GM12891 (cell line): Measurements from ENCODE around the gene SUZ12.
"Not testable (repeated sequence)": the region's sequence is repeated elsewhere in the genome, so short reads cannot be mapped to it uniquely, and the experiment has no call there.

Source experiments
- PAX5 ChIP-seq: IDR thresholded peaks from 2 replicates; pipeline ENCODE4 v1.6.1; 2011; ENCODE audit warnings: low read length, moderate library complexity, mild to moderate bottlenecking; ENCODE audit not compliant: insufficient read depth, severe bottlenecking
- POLR2A ChIP-seq: IDR thresholded peaks from 2 replicates; pipeline ENCODE4 v1.6.1; 2011; ENCODE audit warnings: low read depth, low read length, control low read depth
- POLR2AphosphoS5 ChIP-seq: IDR thresholded peaks from 2 replicates; pipeline ENCODE4 v1.6.1; 2011; ENCODE audit warnings: low read depth, low read length, control low read depth
- POU2F2 ChIP-seq: IDR thresholded peaks from 2 replicates; pipeline ENCODE4 v1.6.1; 2011; ENCODE audit warnings: low read depth, mild to moderate bottlenecking, control low read depth, low read length, moderate library complexity
- SPI1 ChIP-seq: IDR thresholded peaks from 2 replicates; pipeline ENCODE4 v1.6.1; 2011; ENCODE audit warnings: low read depth, low read length, control low read depth
- TAF1 ChIP-seq: IDR thresholded peaks from 2 replicates; pipeline ENCODE4 v1.6.1; 2011; ENCODE audit warnings: low read depth, low read length, control low read depth

DNA sequence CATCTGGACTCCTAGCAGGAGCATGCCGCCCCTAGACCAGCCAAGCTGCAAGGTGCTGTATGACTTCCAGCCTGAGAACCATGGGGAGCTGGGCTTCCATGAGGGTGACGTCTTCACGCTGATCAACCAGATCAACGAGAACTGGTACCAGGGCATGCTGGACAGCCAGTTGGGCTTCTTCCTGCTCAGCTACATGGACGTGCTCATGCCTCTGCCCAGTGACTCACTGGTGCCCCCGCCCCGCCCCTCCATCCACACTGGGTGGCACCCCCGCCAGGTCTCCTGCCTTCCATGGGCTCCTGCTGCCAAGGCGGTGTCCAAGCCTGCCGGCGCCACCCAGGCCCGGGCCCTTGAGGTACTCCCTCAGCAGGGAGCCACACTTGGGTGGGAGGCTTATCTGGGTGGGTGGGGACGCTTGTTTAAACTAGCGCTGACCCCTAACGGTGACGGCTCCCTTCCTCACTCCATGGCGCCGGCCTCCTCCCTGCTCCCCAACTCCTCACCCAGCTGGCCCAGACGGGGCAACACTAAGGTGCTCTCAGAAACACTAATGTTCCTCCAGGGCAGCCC lies 104.6 kb downstream of the SUZ12 start:
- TF ChIP-seq POLR2A, TAF1, POLR2AphosphoS5, SPI1, POU2F2, PAX5: not testable (repeated sequence)
